Measurements from ENCODE around the gene ZNF710. TPM values are rescaled to one million over a fixed set of nuclear protein-coding genes. Genes with fewer than 3 reads are reported as not detected.

Gene ZNF710
- total and polyA plus RNA-seq, 2 of the 8 experiments (the other 6 are each of a cell fraction or from before 2014, with no cell fraction given): 10.5 to 24.0 TPM

DNA sequence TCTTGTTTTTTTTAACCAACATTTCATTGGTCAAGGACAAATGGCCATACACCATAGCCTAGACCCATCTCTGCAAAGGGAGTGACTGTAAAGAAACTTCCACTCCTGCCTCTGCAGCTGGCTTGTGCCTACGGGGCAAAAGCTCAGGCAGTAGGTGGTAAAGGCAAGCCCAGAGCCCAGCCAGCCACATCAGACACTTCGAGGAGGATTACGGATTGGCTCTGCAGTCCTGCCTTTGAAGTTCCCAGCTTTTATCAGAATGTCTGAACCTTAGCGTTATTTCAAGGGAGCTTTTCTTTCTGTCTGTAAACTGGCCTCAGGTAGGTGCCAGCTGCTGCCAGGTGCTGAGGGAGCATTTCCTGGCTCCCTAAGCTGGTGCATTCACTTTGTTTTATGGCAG lies 15.6 kb downstream of the ZNF710 start (continued):
- TF ChIP-seq, protein P1, sequence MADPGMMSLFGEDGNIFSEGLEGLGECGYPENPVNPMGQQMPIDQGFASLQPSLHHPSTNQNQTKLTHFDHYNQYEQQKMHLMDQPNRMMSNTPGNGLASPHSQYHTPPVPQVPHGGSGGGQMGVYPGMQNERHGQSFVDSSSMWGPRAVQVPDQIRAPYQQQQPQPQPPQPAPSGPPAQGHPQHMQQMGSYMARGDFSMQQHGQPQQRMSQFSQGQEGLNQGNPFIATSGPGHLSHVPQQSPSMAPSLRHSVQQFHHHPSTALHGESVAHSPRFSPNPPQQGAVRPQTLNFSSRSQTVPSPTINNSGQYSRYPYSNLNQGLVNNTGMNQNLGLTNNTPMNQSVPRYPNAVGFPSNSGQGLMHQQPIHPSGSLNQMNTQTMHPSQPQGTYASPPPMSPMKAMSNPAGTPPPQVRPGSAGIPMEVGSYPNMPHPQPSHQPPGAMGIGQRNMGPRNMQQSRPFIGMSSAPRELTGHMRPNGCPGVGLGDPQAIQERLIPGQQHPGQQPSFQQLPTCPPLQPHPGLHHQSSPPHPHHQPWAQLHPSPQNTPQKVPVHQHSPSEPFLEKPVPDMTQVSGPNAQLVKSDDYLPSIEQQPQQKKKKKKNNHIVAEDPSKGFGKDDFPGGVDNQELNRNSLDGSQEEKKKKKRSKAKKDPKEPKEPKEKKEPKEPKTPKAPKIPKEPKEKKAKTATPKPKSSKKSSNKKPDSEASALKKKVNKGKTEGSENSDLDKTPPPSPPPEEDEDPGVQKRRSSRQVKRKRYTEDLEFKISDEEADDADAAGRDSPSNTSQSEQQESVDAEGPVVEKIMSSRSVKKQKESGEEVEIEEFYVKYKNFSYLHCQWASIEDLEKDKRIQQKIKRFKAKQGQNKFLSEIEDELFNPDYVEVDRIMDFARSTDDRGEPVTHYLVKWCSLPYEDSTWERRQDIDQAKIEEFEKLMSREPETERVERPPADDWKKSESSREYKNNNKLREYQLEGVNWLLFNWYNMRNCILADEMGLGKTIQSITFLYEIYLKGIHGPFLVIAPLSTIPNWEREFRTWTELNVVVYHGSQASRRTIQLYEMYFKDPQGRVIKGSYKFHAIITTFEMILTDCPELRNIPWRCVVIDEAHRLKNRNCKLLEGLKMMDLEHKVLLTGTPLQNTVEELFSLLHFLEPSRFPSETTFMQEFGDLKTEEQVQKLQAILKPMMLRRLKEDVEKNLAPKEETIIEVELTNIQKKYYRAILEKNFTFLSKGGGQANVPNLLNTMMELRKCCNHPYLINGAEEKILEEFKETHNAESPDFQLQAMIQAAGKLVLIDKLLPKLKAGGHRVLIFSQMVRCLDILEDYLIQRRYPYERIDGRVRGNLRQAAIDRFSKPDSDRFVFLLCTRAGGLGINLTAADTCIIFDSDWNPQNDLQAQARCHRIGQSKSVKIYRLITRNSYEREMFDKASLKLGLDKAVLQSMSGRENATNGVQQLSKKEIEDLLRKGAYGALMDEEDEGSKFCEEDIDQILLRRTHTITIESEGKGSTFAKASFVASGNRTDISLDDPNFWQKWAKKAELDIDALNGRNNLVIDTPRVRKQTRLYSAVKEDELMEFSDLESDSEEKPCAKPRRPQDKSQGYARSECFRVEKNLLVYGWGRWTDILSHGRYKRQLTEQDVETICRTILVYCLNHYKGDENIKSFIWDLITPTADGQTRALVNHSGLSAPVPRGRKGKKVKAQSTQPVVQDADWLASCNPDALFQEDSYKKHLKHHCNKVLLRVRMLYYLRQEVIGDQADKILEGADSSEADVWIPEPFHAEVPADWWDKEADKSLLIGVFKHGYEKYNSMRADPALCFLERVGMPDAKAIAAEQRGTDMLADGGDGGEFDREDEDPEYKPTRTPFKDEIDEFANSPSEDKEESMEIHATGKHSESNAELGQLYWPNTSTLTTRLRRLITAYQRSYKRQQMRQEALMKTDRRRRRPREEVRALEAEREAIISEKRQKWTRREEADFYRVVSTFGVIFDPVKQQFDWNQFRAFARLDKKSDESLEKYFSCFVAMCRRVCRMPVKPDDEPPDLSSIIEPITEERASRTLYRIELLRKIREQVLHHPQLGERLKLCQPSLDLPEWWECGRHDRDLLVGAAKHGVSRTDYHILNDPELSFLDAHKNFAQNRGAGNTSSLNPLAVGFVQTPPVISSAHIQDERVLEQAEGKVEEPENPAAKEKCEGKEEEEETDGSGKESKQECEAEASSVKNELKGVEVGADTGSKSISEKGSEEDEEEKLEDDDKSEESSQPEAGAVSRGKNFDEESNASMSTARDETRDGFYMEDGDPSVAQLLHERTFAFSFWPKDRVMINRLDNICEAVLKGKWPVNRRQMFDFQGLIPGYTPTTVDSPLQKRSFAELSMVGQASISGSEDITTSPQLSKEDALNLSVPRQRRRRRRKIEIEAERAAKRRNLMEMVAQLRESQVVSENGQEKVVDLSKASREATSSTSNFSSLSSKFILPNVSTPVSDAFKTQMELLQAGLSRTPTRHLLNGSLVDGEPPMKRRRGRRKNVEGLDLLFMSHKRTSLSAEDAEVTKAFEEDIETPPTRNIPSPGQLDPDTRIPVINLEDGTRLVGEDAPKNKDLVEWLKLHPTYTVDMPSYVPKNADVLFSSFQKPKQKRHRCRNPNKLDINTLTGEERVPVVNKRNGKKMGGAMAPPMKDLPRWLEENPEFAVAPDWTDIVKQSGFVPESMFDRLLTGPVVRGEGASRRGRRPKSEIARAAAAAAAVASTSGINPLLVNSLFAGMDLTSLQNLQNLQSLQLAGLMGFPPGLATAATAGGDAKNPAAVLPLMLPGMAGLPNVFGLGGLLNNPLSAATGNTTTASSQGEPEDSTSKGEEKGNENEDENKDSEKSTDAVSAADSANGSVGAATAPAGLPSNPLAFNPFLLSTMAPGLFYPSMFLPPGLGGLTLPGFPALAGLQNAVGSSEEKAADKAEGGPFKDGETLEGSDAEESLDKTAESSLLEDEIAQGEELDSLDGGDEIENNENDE (IDR thresholded peaks at IDR 0.05; ENCODE audit: insufficient replicate concordance, low read length): no peak
- TF ChIP-seq KDM4A (IDR thresholded peaks at IDR 0.05; ENCODE audit: low read depth, low read length, severe bottlenecking) (no peak), CEBPB (IDR thresholded peaks at IDR 0.05; ENCODE audit: low read depth, low read length) (no peak), GABPA (IDR thresholded peaks at IDR 0.05; ENCODE audit: borderline replicate concordance, insufficient read depth, low read length) (no peak), NRF1 (IDR thresholded peaks at IDR 0.05; ENCODE audit: low read depth, low read length) (no peak)
- TF ChIP-seq, protein P2, sequence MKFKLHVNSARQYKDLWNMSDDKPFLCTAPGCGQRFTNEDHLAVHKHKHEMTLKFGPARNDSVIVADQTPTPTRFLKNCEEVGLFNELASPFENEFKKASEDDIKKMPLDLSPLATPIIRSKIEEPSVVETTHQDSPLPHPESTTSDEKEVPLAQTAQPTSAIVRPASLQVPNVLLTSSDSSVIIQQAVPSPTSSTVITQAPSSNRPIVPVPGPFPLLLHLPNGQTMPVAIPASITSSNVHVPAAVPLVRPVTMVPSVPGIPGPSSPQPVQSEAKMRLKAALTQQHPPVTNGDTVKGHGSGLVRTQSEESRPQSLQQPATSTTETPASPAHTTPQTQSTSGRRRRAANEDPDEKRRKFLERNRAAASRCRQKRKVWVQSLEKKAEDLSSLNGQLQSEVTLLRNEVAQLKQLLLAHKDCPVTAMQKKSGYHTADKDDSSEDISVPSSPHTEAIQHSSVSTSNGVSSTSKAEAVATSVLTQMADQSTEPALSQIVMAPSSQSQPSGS (IDR thresholded peaks at IDR 0.05; ENCODE audit: low read length): no peak
- TF ChIP-seq, protein P3, sequence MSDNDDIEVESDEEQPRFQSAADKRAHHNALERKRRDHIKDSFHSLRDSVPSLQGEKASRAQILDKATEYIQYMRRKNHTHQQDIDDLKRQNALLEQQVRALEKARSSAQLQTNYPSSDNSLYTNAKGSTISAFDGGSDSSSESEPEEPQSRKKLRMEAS (IDR thresholded peaks at IDR 0.05): no peak

Data from H1 (cell line).